ENCODE measurements around the gene CALM1.

CALM1 gene

DNA sequence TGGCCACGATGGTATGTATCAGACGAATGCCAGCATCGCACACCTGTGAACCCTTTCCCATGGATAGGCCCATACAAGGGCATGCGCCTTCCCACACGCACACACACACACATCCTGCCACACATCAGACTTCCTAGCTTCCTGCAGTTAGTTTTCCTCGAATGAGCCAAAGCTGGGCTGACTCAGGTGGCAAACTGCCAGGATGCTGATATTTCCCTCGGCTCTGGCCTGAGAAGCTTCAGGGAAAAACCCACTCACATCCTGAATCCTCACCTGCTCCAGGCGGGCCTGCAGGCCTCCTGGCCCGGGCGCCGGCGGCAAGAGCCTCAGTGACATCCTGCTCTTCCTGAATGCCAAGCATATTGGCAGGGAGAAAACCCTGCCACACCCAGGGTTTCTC lies 22.4 kb downstream of the CALM1 start:
- TF ChIP-seq, protein P1, sequence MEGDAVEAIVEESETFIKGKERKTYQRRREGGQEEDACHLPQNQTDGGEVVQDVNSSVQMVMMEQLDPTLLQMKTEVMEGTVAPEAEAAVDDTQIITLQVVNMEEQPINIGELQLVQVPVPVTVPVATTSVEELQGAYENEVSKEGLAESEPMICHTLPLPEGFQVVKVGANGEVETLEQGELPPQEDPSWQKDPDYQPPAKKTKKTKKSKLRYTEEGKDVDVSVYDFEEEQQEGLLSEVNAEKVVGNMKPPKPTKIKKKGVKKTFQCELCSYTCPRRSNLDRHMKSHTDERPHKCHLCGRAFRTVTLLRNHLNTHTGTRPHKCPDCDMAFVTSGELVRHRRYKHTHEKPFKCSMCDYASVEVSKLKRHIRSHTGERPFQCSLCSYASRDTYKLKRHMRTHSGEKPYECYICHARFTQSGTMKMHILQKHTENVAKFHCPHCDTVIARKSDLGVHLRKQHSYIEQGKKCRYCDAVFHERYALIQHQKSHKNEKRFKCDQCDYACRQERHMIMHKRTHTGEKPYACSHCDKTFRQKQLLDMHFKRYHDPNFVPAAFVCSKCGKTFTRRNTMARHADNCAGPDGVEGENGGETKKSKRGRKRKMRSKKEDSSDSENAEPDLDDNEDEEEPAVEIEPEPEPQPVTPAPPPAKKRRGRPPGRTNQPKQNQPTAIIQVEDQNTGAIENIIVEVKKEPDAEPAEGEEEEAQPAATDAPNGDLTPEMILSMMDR (IDR thresholded peaks at IDR 0.05; ENCODE audit: control insufficient read depth, insufficient read depth, low read depth, low read length, missing control alignments), result no peak
- peak; percentile 85 for DNase-seq (ENCODE audit: low read depth)
- no peak overlapping the region for H3K4me3 ChIP-seq (ENCODE audit: control insufficient read depth, low read depth, low read length)

DNA sequence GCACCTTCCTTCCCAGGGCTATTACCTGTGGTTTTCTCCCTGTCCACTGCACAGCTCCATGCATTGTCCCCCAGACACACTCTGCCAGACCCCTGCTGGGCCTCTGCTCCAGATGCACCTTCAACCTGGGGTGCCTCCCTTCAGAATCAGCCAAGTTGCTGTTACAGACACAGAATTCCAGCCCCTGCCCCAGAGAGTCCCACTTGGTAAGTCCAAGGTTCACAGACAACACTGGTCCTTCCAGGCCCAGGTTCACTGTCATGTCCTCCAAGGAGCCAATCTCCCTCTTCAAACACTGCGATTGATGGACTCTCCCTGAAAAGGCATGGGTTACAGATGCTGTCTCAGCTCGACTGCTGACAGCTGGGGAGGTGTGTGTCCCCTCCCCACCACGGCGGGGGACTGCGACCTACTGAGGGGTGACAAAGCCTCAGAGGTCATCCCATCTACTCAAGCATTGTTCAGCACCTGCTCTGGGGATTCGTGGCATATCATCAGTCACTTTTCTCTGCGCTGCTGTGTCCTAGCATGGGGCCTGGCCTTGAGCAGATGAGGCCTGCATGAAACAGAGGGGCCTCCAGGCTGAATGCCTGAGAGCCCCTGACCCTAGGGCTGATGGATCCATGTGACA lies 24.3 kb downstream of the CALM1 start:
- DNase-seq (ENCODE audit: low read depth), result no peak
- H3K4me3 ChIP-seq (ENCODE audit: control insufficient read depth, low read depth, low read length), result no peak overlapping the region
- TF ChIP-seq, protein P1 (IDR thresholded peaks at IDR 0.05; ENCODE audit: control insufficient read depth, insufficient read depth, low read depth, low read length, missing control alignments), result no peak

DNA sequence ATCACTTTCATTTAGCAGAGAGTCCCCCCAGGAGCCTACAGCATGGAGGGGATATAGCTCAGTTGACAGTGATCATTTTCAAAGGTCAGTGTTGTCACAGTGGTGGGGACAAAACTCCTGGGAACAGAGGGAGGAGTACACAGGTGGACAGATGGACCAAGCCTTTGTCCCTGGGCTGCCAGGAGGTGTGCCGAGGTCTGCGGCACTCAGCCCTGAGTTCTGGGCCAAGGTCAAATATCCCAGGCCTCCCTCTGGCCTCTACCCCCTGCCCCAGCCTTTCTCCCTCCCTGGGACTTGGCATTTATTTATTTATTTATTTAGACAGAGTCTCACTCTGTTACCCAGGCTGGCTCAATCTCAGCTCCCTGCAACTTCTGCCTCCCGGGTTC lies 24.8 kb downstream of the CALM1 start:
- H3K4me3 ChIP-seq (ENCODE audit: control insufficient read depth, low read depth, low read length), result no peak overlapping the region
- TF ChIP-seq, protein P1 (IDR thresholded peaks at IDR 0.05; ENCODE audit: control insufficient read depth, insufficient read depth, low read depth, low read length, missing control alignments), result no peak
- no peak for DNase-seq (ENCODE audit: low read depth)

DNA sequence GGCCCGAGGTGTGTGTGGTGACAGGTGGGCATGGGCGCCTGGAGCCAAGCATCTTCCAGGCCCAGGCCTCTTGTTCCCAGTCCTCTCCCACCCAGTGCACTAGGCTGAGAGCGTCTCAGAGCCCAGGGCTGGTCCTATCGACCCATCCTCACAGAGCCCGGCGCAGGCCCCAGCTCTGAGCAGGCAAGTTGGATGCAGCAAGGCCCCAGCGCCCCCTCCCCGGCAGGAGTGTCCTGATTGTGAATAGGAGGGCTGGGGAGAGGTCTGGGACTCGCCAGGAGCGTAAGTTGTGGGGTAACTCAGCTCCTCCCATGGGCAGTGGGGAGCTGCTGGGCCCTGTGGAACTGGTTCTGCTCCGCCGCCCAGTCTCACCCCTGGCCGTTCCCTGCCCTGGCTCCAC lies 26.3 kb downstream of the CALM1 start:
- DNase-seq (ENCODE audit: low read depth), result no peak

DNA sequence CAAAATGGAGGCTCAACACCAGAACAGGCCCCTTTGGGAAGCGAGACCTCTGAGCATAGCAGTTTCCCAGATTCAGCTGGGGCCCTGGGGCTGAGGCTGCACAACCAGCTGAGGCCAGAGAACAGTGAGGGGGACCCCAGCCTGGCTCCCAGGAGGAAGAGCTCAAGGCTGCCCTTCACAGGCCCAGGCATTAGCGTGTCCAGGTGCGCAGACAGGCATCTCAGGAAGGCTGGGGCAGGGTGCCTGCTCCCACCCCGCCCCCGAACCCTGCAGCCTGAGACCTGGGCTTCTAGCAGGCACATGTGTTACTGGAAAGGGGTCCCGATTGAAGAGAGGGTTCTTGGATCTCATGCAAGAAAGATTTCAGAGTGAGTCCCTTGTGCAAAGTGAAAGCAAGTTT lies 27.2 kb downstream of the CALM1 start:
- H3K4me3 ChIP-seq (ENCODE audit: control insufficient read depth, low read depth, low read length), result no peak overlapping the region
- TF ChIP-seq, protein P1 (IDR thresholded peaks at IDR 0.05; ENCODE audit: control insufficient read depth, insufficient read depth, low read depth, low read length, missing control alignments), result no peak
- no peak for DNase-seq (ENCODE audit: low read depth)

More for the DNA sequence above, 26.3 kb downstream of the CALM1 start:
- TF ChIP-seq, protein P1 (IDR thresholded peaks at IDR 0.05; ENCODE audit: control insufficient read depth, insufficient read depth, low read depth, low read length, missing control alignments), result no peak
- H3K4me3 ChIP-seq (ENCODE audit: control insufficient read depth, low read depth, low read length), result no peak overlapping the region

DNA sequence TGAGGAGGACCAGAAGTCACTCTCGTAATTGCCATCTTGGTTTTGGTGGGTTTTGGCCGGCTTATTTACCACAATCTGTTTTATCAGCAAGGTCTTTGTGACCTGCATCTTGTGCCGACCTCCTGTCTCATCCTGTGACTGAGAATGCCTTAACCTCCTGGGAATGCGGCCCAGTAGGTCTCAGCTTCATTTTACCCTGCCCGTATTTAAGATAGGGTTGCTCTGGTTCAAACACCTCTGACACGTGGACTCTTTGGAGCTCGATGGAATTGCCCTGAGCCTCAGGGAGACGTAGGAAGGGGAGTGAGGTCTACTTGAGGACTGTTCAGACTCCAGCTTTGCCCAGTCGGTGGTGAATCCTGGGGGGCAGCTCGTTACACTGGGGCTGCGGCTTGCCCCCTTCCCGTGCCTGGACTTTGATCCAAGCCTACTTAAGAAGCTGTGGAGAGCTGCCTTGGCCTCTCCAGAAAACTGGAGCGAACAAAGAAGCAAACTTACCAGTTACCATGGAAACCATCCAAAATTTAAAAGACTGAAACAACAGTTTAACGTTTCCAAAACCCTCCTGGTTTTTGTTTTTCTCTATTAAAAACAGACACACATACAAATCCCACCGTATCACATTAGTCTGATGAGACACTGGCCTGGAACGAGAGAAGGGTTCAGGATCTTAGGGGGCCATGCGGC lies 28.0 kb downstream of the CALM1 start:
- no peak overlapping the region for H3K4me3 ChIP-seq (ENCODE audit: control insufficient read depth, low read depth, low read length)
- TF ChIP-seq, protein P1 (IDR thresholded peaks at IDR 0.05; ENCODE audit: control insufficient read depth, insufficient read depth, low read depth, low read length, missing control alignments), result no peak
- DNase-seq (ENCODE audit: low read depth), result no peak
